B cell (primary cell): ENCODE measurements around the gene CAMTA1. TPM values are rescaled to one million over a fixed set of nuclear protein-coding genes. Genes with fewer than 3 reads are reported as not detected.

Source experiments
- ATAC-seq: fragments of 200-7000 bp; cut with Tn5 transposase; one replicate; pipeline ENCODE4 v1.10.0; 2021; ENCODE audit warnings: low read depth, mild to moderate bottlenecking, moderate number of reproducible peaks, moderate library complexity
- CTCF ChIA-PET: fragments of 350-600 bp; sonication (Branson Sonifier 250); formaldehyde crosslinking; loops from one replicate; lab custom pipeline; 2021; ENCODE audit warnings: antibody characterized with exemption, inconsistent platforms; lab: Charles Lee
- POLR2A ChIA-PET: fragments of 350-600 bp; sonication (Branson Sonifier 250); formaldehyde crosslinking; loops from one replicate; lab custom pipeline; 2021; ENCODE audit warnings: antibody characterized with exemption; lab: Charles Lee
- DNase-seq: peaks from one replicate; pipeline ENCODE4 v3.0.0; 2013
- H2AFZ ChIP-seq: 2 replicates; pipeline ENCODE4 v1.6.1; 2012; ENCODE audit warnings: mild to moderate bottlenecking, low read depth, low read length; ENCODE audit not compliant: insufficient read depth, poor library complexity, severe bottlenecking
- H3K27ac ChIP-seq, 2 donors: 1 replicate in 1 of 2; 2 replicates in 1 of 2; pipeline ENCODE4 v1.5.1; 2012 to 2013; ENCODE audit warnings: low read length in 2 of 2, mild to moderate bottlenecking in 2 of 2, moderate library complexity in 1 of 2
- H3K27me3 ChIP-seq, 4 experiments: fragments of 200-600 bp in 1 of 4; sonication (generic) in 1 of 4; replicated peaks in 1 of 4; 1 replicate in 2 of 4; 2 replicates in 2 of 4; pipeline versions ENCODE4 v1.6.1 to v1.7.0; 2013 to 2016; ENCODE audit warnings: low read length in 3 of 4, mild to moderate bottlenecking in 2 of 4, mixed read lengths in 1 of 4, moderate library complexity in 1 of 4; ENCODE audit not compliant: insufficient read depth in 4 of 4, control insufficient read depth in 3 of 4; ENCODE audit errors: control extremely low read depth in 1 of 4
- H3K36me3 ChIP-seq, 2 experiments: replicated peaks in 1 of 2; 1 replicate in 1 of 2; 2 replicates in 1 of 2; pipeline versions ENCODE4 v1.6.1 to v1.7.1; 2013; ENCODE audit warnings: low read length in 1 of 2; ENCODE audit not compliant: insufficient read depth in 2 of 2, control insufficient read depth in 1 of 2; ENCODE audit errors: control extremely low read depth in 1 of 2, extremely low read depth in 1 of 2
- H3K4me1 ChIP-seq, 2 donors: fragments of 200-600 bp in 1 of 2; sonication (generic) in 1 of 2; 1 replicate in 1 of 2; 2 replicates in 1 of 2; pipeline versions ENCODE4 v1.5.1 to v1.6.1; 2013 to 2017; ENCODE audit warnings: low read length in 2 of 2; ENCODE audit not compliant: control insufficient read depth in 2 of 2, insufficient read depth in 2 of 2
- H3K4me2 ChIP-seq: replicated peaks from 2 replicates; pipeline ENCODE3; 2012; ENCODE audit warnings: mild to moderate bottlenecking, low read depth, low read length; ENCODE audit not compliant: poor library complexity, severe bottlenecking
- H3K4me3 ChIP-seq, 5 experiments: fragments of 200-600 bp in 1 of 5; sonication (generic) in 1 of 5; 1 replicate in 3 of 5; 2 replicates in 2 of 5; pipeline versions ENCODE4 v1.5.1 to v1.7.0; 2011 to 2016; ENCODE audit warnings: low read length in 4 of 5, mild to moderate bottlenecking in 4 of 5, low read depth in 2 of 5, control low read depth in 1 of 5, moderate library complexity in 1 of 5; ENCODE audit not compliant: insufficient read depth in 1 of 5; ENCODE audit errors: control extremely low read depth in 1 of 5, extremely low read depth in 1 of 5
- H3K79me2 ChIP-seq: fragments of 200-600 bp; sonication (generic); one replicate; pipeline ENCODE4 v1.6.0; 2016; ENCODE audit warnings: low read length; ENCODE audit not compliant: control insufficient read depth, insufficient read depth
- H3K9ac ChIP-seq: fragments of 200-600 bp; sonication (generic); 2 replicates; pipeline ENCODE4 v1.6.1; 2017; ENCODE audit warnings: mild to moderate bottlenecking, low read length, moderate library complexity
- H3K9me3 ChIP-seq, 3 donors: one replicate each; pipeline versions ENCODE4 v1.6.1 to v1.7.1; 2013; ENCODE audit warnings: low read length in 2 of 3; ENCODE audit not compliant: control insufficient read depth in 2 of 3, insufficient read depth in 1 of 3; ENCODE audit errors: control extremely low read depth in 1 of 3
- H4K20me1 ChIP-seq: 2 replicates; pipeline ENCODE4 v1.6.0; 2012; ENCODE audit warnings: mild to moderate bottlenecking, low read length; ENCODE audit not compliant: insufficient read depth, control insufficient read depth, poor library complexity, severe bottlenecking
- H3K27ac Mint-ChIP-seq: one replicate; pipeline ENCODE4 v1.8.0; 2021; ENCODE audit warnings: mixed read lengths
- H3K27me3 Mint-ChIP-seq: one replicate; pipeline ENCODE4 v1.8.0; 2021; ENCODE audit warnings: mixed read lengths
- H3K4me1 Mint-ChIP-seq: one replicate; pipeline ENCODE4 v1.8.0; 2021; ENCODE audit warnings: mixed read lengths
- H3K4me3 Mint-ChIP-seq: one replicate; pipeline ENCODE4 v1.8.0; 2021; ENCODE audit warnings: mixed read lengths
- H3K9me3 Mint-ChIP-seq: one replicate; pipeline ENCODE4 v1.8.0; 2022; ENCODE audit warnings: mixed read lengths; ENCODE audit not compliant: insufficient read depth
- EZH2 ChIP-seq: IDR thresholded peaks from 2 replicates; pipeline ENCODE4 v1.6.1; 2012; ENCODE audit warnings: borderline replicate concordance, low read depth, mild to moderate bottlenecking, moderate library complexity, low read length; ENCODE audit not compliant: insufficient read depth, poor library complexity, severe bottlenecking
- WGBS: methylation state at CpG from one replicate; pipeline ENCODE4 v1.1.5; 2013; ENCODE audit warnings: missing lambda C conversion rate; ENCODE audit not compliant: insufficient coverage; 5-methylcytosine and 5-hydroxymethylcytosine counted together
- intact Hi-C: fragments of 100-400 bp; cut with micrococcal nuclease; formaldehyde crosslinking; loops from one replicate; pipeline ENCODE4 v1.10.0; 2022
- polyA plus RNA-seq: library from polyadenylated mRNA; depleted of rRNA; stranded (reverse); fragments of >200 nt; gene quantifications from 2 replicates; pipeline ENCODE4 v1.2.3, GENCODE V29; 2012
- total RNA-seq, 2 donors: library from RNA; stranded (reverse); fragments of 120-200 nt in 1 of 2; gene quantifications; 1 replicate in 1 of 2; 2 replicates in 1 of 2; pipeline versions ENCODE4 v1.2.3 to v1.2.4, GENCODE V29; 2013 to 2022
- TF ChIP-seq, protein P1 (sequence below): fragments of 200-600 bp; IDR thresholded peaks from one replicate; pipeline ENCODE4 v1.8.0; 2022; ENCODE audit warnings: antibody characterized with exemption, mild to moderate bottlenecking

The CAMTA1 gene
- total and polyA plus RNA-seq, 2 donors (not counting 1 experiment from before 2014, with no cell fraction given), result 42.2 to 45.7 TPM

DNA sequence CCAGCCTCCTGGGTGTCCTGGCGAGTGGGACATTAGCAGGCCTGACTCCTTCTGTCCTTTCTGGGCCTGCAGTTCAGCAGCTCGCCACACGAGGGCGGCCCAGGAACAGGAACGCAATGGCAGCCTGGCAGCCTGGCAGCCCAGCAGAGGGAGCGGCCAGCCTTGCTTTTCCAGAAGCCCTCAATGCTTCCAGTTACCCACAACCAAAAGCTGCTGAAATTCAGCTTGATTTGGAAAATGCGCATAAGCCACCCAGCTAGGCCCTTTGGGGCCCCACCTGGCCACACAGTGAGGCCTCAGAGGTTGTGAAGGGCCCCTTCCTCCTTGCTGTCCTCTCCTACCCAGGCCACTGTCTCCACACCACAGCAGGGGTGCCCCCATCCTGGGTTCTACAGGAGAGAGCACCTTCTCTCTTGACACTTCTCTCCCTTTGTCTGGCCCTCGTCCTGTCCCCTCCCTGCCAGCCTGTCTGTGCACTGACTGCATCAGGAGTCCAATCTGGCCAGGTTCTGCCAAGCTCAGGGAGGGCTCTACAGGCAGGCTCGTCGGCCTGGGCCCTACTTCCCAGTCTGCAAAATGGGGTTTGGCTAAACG lies 882.5 kb downstream of the CAMTA1 start:
- H2AFZ ChIP-seq, result peak overlapping the region; percentile 20

More for the DNA sequence above, 882.5 kb downstream of the CAMTA1 start:
- Mint-ChIP-seq H3K27me3 (peaks cover 6% of the 10 kb centered on the region), H3K27ac (no peak overlapping the region), H3K9me3 (no peaks in the 10 kb centered on the region), H3K4me3 (no peak overlapping the region), H3K4me1 (peaks cover 10% of the 10 kb centered on the region)
- Histone ChIP-seq H3K9me3 (no peaks in the 10 kb centered on the region), H3K27me3 (peaks cover 0 to 7% (median 2%) of the 10 kb centered on the region in 4 experiments), H3K27ac (no peak overlapping the region), H3K4me2 (no peak overlapping the region), H3K9ac (no peak overlapping the region), H3K79me2 (no peaks in the 10 kb centered on the region), H3K4me3 (no peak overlapping the region), H3K4me1 (peaks cover 4 to 12% of the 10 kb centered on the region in 2 donors), H4K20me1 (no peaks in the 10 kb centered on the region), H3K36me3 (no peaks in the 10 kb centered on the region)
- DNase-seq (peak; percentile 82), ATAC-seq (peak; percentile 86)
- intact Hi-C loops, result loop anchor here (1.0 kb wide), 1 partner anchor 235 kb away; no protein-coding TSS in a partner anchor
- 29% methylated on average over 11 of the region's 11 CpGs for WGBS
- TF ChIP-seq, protein P1, sequence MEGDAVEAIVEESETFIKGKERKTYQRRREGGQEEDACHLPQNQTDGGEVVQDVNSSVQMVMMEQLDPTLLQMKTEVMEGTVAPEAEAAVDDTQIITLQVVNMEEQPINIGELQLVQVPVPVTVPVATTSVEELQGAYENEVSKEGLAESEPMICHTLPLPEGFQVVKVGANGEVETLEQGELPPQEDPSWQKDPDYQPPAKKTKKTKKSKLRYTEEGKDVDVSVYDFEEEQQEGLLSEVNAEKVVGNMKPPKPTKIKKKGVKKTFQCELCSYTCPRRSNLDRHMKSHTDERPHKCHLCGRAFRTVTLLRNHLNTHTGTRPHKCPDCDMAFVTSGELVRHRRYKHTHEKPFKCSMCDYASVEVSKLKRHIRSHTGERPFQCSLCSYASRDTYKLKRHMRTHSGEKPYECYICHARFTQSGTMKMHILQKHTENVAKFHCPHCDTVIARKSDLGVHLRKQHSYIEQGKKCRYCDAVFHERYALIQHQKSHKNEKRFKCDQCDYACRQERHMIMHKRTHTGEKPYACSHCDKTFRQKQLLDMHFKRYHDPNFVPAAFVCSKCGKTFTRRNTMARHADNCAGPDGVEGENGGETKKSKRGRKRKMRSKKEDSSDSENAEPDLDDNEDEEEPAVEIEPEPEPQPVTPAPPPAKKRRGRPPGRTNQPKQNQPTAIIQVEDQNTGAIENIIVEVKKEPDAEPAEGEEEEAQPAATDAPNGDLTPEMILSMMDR, result peak; percentile 99
- no peak for TF ChIP-seq EZH2
- CTCF ChIA-PET, result interaction anchor here (0.5 to 18.9 kb wide), 29 partner anchors 9 to 1108 kb away, joined by 3 to 504 read pairs (median 4); no protein-coding TSS in a partner anchor
- POLR2A ChIA-PET, result interaction anchor here (1.1 kb wide), 1 partner anchor 85 kb away, joined by 4 read pairs; no protein-coding TSS in a partner anchor
